Colonic mucosa (tissue), 4 donors: ENCODE measurements around the gene NUS1. TPM values are rescaled to one million over a fixed set of nuclear protein-coding genes. Genes with fewer than 3 reads are reported as not detected.
"Not testable (repeated sequence)": the region's sequence is repeated elsewhere in the genome, so short reads cannot be mapped to it uniquely, and the experiment has no call there.

Experiments used
- DNase-seq: peaks from one replicate; pipeline ENCODE4 v3.0.0-alpha.2; 2020
- H3K27ac ChIP-seq: fragments of 200-600 bp; one replicate; pipeline ENCODE4 v1.8.0; 2021
- H3K27me3 ChIP-seq: fragments of 200-600 bp; one replicate; pipeline ENCODE4 v1.8.0; 2021
- H3K36me3 ChIP-seq: fragments of 200-600 bp; one replicate; pipeline ENCODE4 v1.8.0; 2021
- H3K4me1 ChIP-seq: fragments of 200-600 bp; one replicate; pipeline ENCODE4 v1.8.0; 2021; ENCODE audit warnings: mild to moderate bottlenecking
- H3K4me3 ChIP-seq: fragments of 200-600 bp; one replicate; pipeline ENCODE4 v1.8.0; 2021
- H3K9ac ChIP-seq, 2 donors: one replicate each; pipeline ENCODE4 v1.7.0; 2013; ENCODE audit warnings: control low read depth in 2 of 2, low read depth in 2 of 2, low read length in 2 of 2
- H3K9me3 ChIP-seq: fragments of 200-600 bp; one replicate; pipeline ENCODE4 v1.8.0; 2021
- CTCF ChIP-seq: fragments of 200-600 bp; IDR thresholded peaks from one replicate; pipeline ENCODE4 v1.8.0; 2022; ENCODE audit warnings: antibody characterized with exemption, mild to moderate bottlenecking
- intact Hi-C: fragments of 100-400 bp; cut with DNase I; formaldehyde crosslinking; loops from one replicate; pipeline ENCODE4 v1.14.1; 2022
- total RNA-seq, 2 donors: library from RNA; stranded (reverse); fragmentation: NEBNext Ultra II Directional in 1 of 2; extraction: Animal tissue kit (Norgen Biotek cat#: 25700) in 1 of 2; gene quantifications; one replicate each; pipeline ENCODE4 v1.2.1, GENCODE V29; 2021
- donor health status: healthy.
- donor health status: DM: no; HTN: no; CAD: no.
- donor health status: DM: no; HTN: no; CAD: no.

The NUS1 gene
- total RNA-seq, 2 donors from 2014 or later: 30.5 to 33.5 TPM

- Histone ChIP-seq H3K27me3 (no peaks in the 10 kb centered on the region), H3K27ac (no peak overlapping the region), H3K9ac (no peak overlapping the region), H3K9me3 (no peaks in the 10 kb centered on the region), H3K36me3 (no peaks in the 10 kb centered on the region), H3K4me1 (no peaks in the 10 kb centered on the region), H3K4me3 (no peak overlapping the region)
- DNase-seq: no peak
- no peak for TF ChIP-seq CTCF
- intact Hi-C loops: no loop called here
Observed at GRCh38 chr6:117653949-117654348, 21.3 kb upstream of the NUS1 start.

GRCh38 chr6:117655380-117655779, 19.9 kb upstream of the NUS1 start:
- H3K9me3 ChIP-seq: no peaks in the 10 kb centered on the region
- no peak for TF ChIP-seq CTCF
- no peak overlapping the region for H3K4me3 ChIP-seq

GRCh38 chr6:117666881-117667280, 8.4 kb upstream of the NUS1 start:
- H3K4me3 ChIP-seq: no peak overlapping the region
- intact Hi-C loops: no loop called here

More at GRCh38 chr6:117655380-117655779, 19.9 kb upstream of the NUS1 start:
- Histone ChIP-seq H3K27me3 (no peaks in the 10 kb centered on the region), H3K36me3 (no peaks in the 10 kb centered on the region), H3K9ac (no peak overlapping the region), H3K27ac (no peak overlapping the region), H3K4me1 (no peaks in the 10 kb centered on the region)
- intact Hi-C loops: no loop called here
- DNase-seq: no peak

GRCh38 chr6:117668736-117669135, 6.5 kb upstream of the NUS1 start:
- Histone ChIP-seq H3K4me1 (no peaks in the 10 kb centered on the region), H3K4me3 (no peak overlapping the region), H3K27me3 (no peaks in the 10 kb centered on the region), H3K27ac (no peak overlapping the region), H3K36me3 (no peaks in the 10 kb centered on the region), H3K9ac (no peak overlapping the region), H3K9me3 (no peaks in the 10 kb centered on the region)
- intact Hi-C loops: no loop called here
- no peak for TF ChIP-seq CTCF
- no peak for DNase-seq

More at GRCh38 chr6:117666881-117667280, 8.4 kb upstream of the NUS1 start:
- Histone ChIP-seq H3K9ac (no peak overlapping the region), H3K27me3 (no peaks in the 10 kb centered on the region), H3K9me3 (no peaks in the 10 kb centered on the region), H3K4me1 (no peaks in the 10 kb centered on the region), H3K27ac (no peak overlapping the region), H3K36me3 (no peaks in the 10 kb centered on the region)
- no peak for TF ChIP-seq CTCF
- no peak for DNase-seq

GRCh38 chr6:117674503-117674902, 766 bp upstream of the NUS1 start:
- no peak for DNase-seq
- no peaks in the 10 kb centered on the region for H3K36me3 ChIP-seq
- TF ChIP-seq CTCF: no peak
- peak overlapping the region; percentile 74 for H3K4me3 ChIP-seq
- peak overlapping the region in 1 of 2 donors; percentile 53 for H3K9ac ChIP-seq
- H3K27me3 ChIP-seq: no peaks in the 10 kb centered on the region
- peaks cover 15% of the 10 kb centered on the region for H3K4me1 ChIP-seq
- intact Hi-C loops: no loop called here
- H3K27ac ChIP-seq: no peak overlapping the region
- no peaks in the 10 kb centered on the region for H3K9me3 ChIP-seq

- intact Hi-C loops, H3K27ac ChIP-seq: not testable (repeated sequence)
Observed at GRCh38 chr6:117675658-117676301, 511 bp downstream of the NUS1 start.

More at GRCh38 chr6:117675658-117676301, 511 bp downstream of the NUS1 start:
- peak overlapping the region; percentile 74 for H3K4me3 ChIP-seq
- peak; percentile 20 for DNase-seq
- H3K27me3 ChIP-seq, H3K36me3 ChIP-seq, H3K9me3 ChIP-seq: not testable (repeated sequence)
- H3K9ac ChIP-seq: peak overlapping the region; percentile 65 to 80
- peaks cover 15% of the 10 kb centered on the region for H3K4me1 ChIP-seq
